ENCODE results near the gene TLE1.

Gene TLE1

GRCh38 chr9:81563739-81564138, 125.6 kb downstream of the TLE1 start:
- no peak for TF ChIP-seq CTCF (IDR thresholded peaks at IDR 0.05; ENCODE audit: control insufficient read depth, extremely low read depth, insufficient read depth)
- DNase-seq (ENCODE audit: low read depth), result no peak
- H3K4me3 ChIP-seq (ENCODE audit: low read depth, low read length), result no peak overlapping the region

- H3K4me3 ChIP-seq (ENCODE audit: low read depth, low read length), result no peak overlapping the region
- no peak for TF ChIP-seq CTCF (IDR thresholded peaks at IDR 0.05; ENCODE audit: control insufficient read depth, extremely low read depth, insufficient read depth)
- DNase-seq (ENCODE audit: low read depth), result no peak
Observed at GRCh38 chr9:81563020-81563407, 126.3 kb downstream of the TLE1 start.

GRCh38 chr9:81562231-81563019, 126.9 kb downstream of the TLE1 start:
- TF ChIP-seq CTCF (IDR thresholded peaks at IDR 0.05; ENCODE audit: control insufficient read depth, extremely low read depth, insufficient read depth), result no peak
- no peak for DNase-seq (ENCODE audit: low read depth)
- H3K4me3 ChIP-seq (ENCODE audit: low read depth, low read length), result no peak overlapping the region

GRCh38 chr9:81560851-81561732, 128.3 kb downstream of the TLE1 start:
- no peak overlapping the region for H3K4me3 ChIP-seq (ENCODE audit: low read depth, low read length)
- DNase-seq (ENCODE audit: low read depth), result no peak
- no peak for TF ChIP-seq CTCF (IDR thresholded peaks at IDR 0.05; ENCODE audit: control insufficient read depth, extremely low read depth, insufficient read depth)

- DNase-seq (ENCODE audit: low read depth), result no peak
Observed at GRCh38 chr9:81559709-81560108, 129.6 kb downstream of the TLE1 start.

GRCh38 chr9:81559197-81559596, 130.2 kb downstream of the TLE1 start:
- H3K4me3 ChIP-seq (ENCODE audit: low read depth, low read length), result no peak overlapping the region
- no peak for TF ChIP-seq CTCF (IDR thresholded peaks at IDR 0.05; ENCODE audit: control insufficient read depth, extremely low read depth, insufficient read depth)
- no peak for DNase-seq (ENCODE audit: low read depth)

More at GRCh38 chr9:81559709-81560108, 129.6 kb downstream of the TLE1 start:
- H3K4me3 ChIP-seq (ENCODE audit: low read depth, low read length), result no peak overlapping the region
- no peak for TF ChIP-seq CTCF (IDR thresholded peaks at IDR 0.05; ENCODE audit: control insufficient read depth, extremely low read depth, insufficient read depth)
